ENCODE data around the gene TET3.

Gene TET3

DNA sequence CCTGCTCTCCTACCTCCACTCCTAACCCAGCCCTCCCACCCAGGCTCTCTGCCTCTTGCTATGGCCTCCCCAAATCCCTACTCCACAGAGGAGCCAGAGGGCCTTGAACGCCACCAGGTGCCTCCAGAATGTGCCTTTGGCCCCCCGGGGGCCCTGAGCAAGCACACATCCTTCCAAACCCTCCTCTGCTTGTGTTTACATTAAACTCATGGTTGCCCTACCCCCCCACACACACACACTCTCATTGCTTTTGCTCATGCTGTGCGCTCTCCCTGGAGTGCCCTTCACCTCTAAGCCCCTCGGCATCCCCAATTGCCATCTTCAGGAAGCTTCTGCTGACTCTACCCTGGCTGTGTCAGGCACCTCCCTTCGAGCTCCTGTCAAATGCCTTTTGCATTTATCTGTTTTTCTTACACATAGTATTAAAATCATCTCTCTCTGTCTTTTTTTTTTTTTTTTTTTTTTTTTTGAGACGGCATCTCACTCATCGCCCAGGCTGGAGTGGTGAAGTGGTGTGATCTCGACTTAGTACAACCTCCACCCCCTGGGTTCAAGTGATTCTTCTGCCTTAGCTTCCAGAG is 16.3 kb upstream of the TET3 start:
- Histone ChIP-seq H2BK15ac (replicated peaks; ENCODE audit: low read depth) (no peak overlapping the region), H2BK120ac (ENCODE audit: low read depth, low read length) (no peak overlapping the region), H3K4me3 (ENCODE audit: low read length) (no peak overlapping the region), H3K36me3 (ENCODE audit: control insufficient read depth, insufficient read depth, low read length) (no peaks in the 10 kb centered on the region), H3K79me2 (ENCODE audit: control insufficient read depth, insufficient read depth, low read length) (no peaks in the 10 kb centered on the region), H3K27ac (ENCODE audit: low read depth, low read length) (no peak overlapping the region), H3K9ac (ENCODE audit: low read length) (no peak overlapping the region), H3K4me1 (ENCODE audit: control insufficient read depth, low read depth, low read length) (no peaks in the 10 kb centered on the region), H2BK5ac (ENCODE audit: low read length) (no peak overlapping the region), H4K8ac (ENCODE audit: low read depth, low read length) (no peak overlapping the region), H3K79me1 (ENCODE audit: low read length) (no peaks in the 10 kb centered on the region), H4K5ac (ENCODE audit: low read length) (no peak overlapping the region), H3K4me2 (ENCODE audit: low read length) (no peak overlapping the region), H3K4ac (ENCODE audit: low read depth, low read length) (no peak overlapping the region), H2AK5ac (ENCODE audit: low read length) (no peak overlapping the region), H3K27me3 (ENCODE audit: insufficient read depth, low read length, poor library complexity) (no peaks in the 10 kb centered on the region), H3K18ac (ENCODE audit: low read length) (no peak overlapping the region), H3K56ac (ENCODE audit: low read length) (no peak overlapping the region), H3K23ac (ENCODE audit: low read length) (no peak overlapping the region)
- WGBS (ENCODE audit: extremely low coverage, insufficient coverage, low lambda C conversion rate) = no CpG with 5 or more reads among the region's 8 CpGs
- DNase-seq = no peak

DNA sequence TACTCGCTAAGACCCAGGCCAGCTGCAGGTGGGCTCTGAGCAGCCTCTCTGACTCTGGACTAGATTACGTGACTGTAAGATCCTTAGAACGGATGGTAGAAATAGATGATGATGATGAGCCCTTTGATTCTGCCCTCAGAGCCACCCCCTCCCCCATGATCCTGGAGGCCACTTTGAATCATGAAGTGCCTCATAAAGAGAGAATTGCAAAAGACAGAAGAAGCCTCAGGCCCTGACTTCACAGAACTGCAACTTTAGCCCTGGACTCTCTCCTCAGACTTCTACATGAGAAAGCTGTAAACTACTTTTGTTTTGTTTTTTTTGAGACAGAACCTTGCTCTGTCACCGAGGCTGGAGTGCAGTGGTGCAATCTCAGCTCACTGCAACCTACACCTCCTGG is 15.4 kb upstream of the TET3 start:
- no peak for DNase-seq
- Histone ChIP-seq H3K79me1 (ENCODE audit: low read length) (no peaks in the 10 kb centered on the region), H2AK5ac (ENCODE audit: low read length) (no peak overlapping the region), H3K9ac (ENCODE audit: low read length) (no peak overlapping the region), H3K4me2 (ENCODE audit: low read length) (no peak overlapping the region), H2BK5ac (ENCODE audit: low read length) (no peak overlapping the region), H3K56ac (ENCODE audit: low read length) (no peak overlapping the region), H3K4me1 (ENCODE audit: control insufficient read depth, low read depth, low read length) (no peaks in the 10 kb centered on the region), H2BK120ac (ENCODE audit: low read depth, low read length) (no peak overlapping the region), H3K27me3 (ENCODE audit: insufficient read depth, low read length, poor library complexity) (no peaks in the 10 kb centered on the region), H4K8ac (ENCODE audit: low read depth, low read length) (no peak overlapping the region), H3K79me2 (ENCODE audit: control insufficient read depth, insufficient read depth, low read length) (no peaks in the 10 kb centered on the region), H3K4me3 (ENCODE audit: low read length) (no peak overlapping the region), H3K27ac (ENCODE audit: low read depth, low read length) (no peak overlapping the region), H4K5ac (ENCODE audit: low read length) (no peak overlapping the region), H3K4ac (ENCODE audit: low read depth, low read length) (no peak overlapping the region), H3K23ac (ENCODE audit: low read length) (no peak overlapping the region), H3K36me3 (ENCODE audit: control insufficient read depth, insufficient read depth, low read length) (no peaks in the 10 kb centered on the region), H3K18ac (ENCODE audit: low read length) (no peak overlapping the region), H2BK15ac (replicated peaks; ENCODE audit: low read depth) (no peak overlapping the region)
- no CpG with 5 or more reads among the region's 4 CpGs for WGBS (ENCODE audit: extremely low coverage, insufficient coverage, low lambda C conversion rate)

DNA sequence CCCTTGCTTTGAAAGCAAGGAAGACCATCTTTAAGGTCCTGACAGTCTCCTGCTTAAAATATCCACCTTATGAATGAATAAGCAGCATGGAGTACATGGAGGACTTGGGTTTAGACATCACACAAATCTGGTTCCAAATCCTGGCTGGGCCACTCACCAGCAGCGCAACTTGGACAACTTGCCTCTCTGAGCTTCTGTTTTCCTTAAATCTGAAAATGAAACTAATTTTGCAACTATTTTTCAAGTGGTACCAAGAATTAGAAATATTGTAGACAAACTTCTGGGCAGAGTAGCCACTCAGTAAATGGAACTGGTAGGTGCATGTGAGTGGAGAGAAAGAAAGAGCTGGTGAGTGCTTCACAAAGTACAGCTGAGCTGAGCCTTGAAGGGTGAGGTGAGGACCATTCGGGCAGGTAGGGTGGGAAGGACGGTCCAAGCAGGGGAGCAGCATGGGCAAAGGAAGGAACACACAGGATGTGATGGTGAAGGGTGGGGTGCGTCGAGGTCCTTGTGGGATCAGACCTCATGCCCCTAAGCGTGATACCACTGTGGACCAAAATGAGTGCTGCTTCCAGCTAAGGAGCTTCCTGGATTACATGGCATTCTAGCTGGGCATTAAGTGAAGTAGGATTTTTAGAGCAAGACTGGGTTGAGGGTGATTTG is 14.4 kb upstream of the TET3 start:
- Histone ChIP-seq H3K4me3 (ENCODE audit: low read length) (no peak overlapping the region), H3K4ac (ENCODE audit: low read depth, low read length) (no peak overlapping the region), H3K4me2 (ENCODE audit: low read length) (no peak overlapping the region), H3K18ac (ENCODE audit: low read length) (no peak overlapping the region), H3K79me2 (ENCODE audit: control insufficient read depth, insufficient read depth, low read length) (no peaks in the 10 kb centered on the region), H3K56ac (ENCODE audit: low read length) (no peak overlapping the region), H3K36me3 (ENCODE audit: control insufficient read depth, insufficient read depth, low read length) (no peaks in the 10 kb centered on the region), H4K8ac (ENCODE audit: low read depth, low read length) (no peak overlapping the region), H3K9ac (ENCODE audit: low read length) (no peak overlapping the region), H2BK15ac (replicated peaks; ENCODE audit: low read depth) (no peak overlapping the region), H2BK120ac (ENCODE audit: low read depth, low read length) (no peak overlapping the region), H4K5ac (ENCODE audit: low read length) (no peak overlapping the region), H3K27me3 (ENCODE audit: insufficient read depth, low read length, poor library complexity) (no peaks in the 10 kb centered on the region), H3K23ac (ENCODE audit: low read length) (no peak overlapping the region), H3K79me1 (ENCODE audit: low read length) (no peaks in the 10 kb centered on the region), H3K4me1 (ENCODE audit: control insufficient read depth, low read depth, low read length) (no peaks in the 10 kb centered on the region), H2AK5ac (ENCODE audit: low read length) (no peak overlapping the region), H2BK5ac (ENCODE audit: low read length) (no peak overlapping the region), H3K27ac (ENCODE audit: low read depth, low read length) (no peak overlapping the region)
- no CpG with 5 or more reads among the region's 6 CpGs for WGBS (ENCODE audit: extremely low coverage, insufficient coverage, low lambda C conversion rate)
- no peak for DNase-seq

DNA sequence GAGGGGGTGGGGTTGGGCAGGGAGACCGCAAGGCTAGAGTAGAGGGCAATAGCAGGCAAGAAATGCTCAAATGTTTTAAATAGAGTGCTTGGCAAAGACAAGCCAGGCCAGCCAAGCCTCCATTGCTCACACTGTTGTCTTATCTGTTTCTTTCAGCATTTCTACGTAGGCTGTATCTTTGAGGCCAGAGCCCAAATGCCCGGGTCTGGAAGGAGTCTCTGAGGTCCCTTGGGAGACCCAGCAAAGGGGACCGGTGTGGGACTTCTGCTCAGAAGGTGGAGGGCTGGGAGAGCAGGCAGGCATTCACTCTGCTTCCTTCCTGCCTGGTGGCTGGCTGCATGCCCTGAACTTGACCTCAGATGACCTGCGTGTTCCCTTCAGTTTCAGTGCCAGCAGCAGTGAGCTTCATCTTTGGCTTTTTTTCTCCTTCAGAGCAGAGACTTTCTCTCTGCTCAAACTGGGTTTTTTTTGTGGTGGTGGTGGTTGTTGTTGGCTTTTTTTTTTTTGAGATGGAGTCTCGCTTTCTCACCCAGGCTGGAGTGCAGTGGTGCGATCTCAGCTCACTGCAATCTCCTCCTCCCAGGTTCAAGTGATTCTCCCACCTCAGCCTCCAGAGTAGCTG is 13.7 kb upstream of the TET3 start:
- peak; percentile 18 for DNase-seq
- H3K18ac ChIP-seq (ENCODE audit: low read length) = no peak overlapping the region
- no peak overlapping the region for H3K4ac ChIP-seq (ENCODE audit: low read depth, low read length)
- no peak overlapping the region for H4K5ac ChIP-seq (ENCODE audit: low read length)
- no peak overlapping the region for H2BK120ac ChIP-seq (ENCODE audit: low read depth, low read length)
- H3K23ac ChIP-seq (ENCODE audit: low read length) = no peak overlapping the region
- H3K4me1 ChIP-seq (ENCODE audit: control insufficient read depth, low read depth, low read length) = no peaks in the 10 kb centered on the region
- H3K4me3 ChIP-seq (ENCODE audit: low read length) = no peak overlapping the region
- no peaks in the 10 kb centered on the region for H3K79me1 ChIP-seq (ENCODE audit: low read length)
- no CpG with 5 or more reads among the region's 7 CpGs for WGBS (ENCODE audit: extremely low coverage, insufficient coverage, low lambda C conversion rate)
- no peaks in the 10 kb centered on the region for H3K27me3 ChIP-seq (ENCODE audit: insufficient read depth, low read length, poor library complexity)
- H3K79me2 ChIP-seq (ENCODE audit: control insufficient read depth, insufficient read depth, low read length) = no peaks in the 10 kb centered on the region
- no peak overlapping the region for H2BK15ac ChIP-seq (replicated peaks; ENCODE audit: low read depth)
- H3K56ac ChIP-seq (ENCODE audit: low read length) = no peak overlapping the region
- H3K9ac ChIP-seq (ENCODE audit: low read length) = no peak overlapping the region
- H2BK5ac ChIP-seq (ENCODE audit: low read length) = no peak overlapping the region
- no peak overlapping the region for H3K4me2 ChIP-seq (ENCODE audit: low read length)
- H3K27ac ChIP-seq (ENCODE audit: low read depth, low read length) = no peak overlapping the region
- no peaks in the 10 kb centered on the region for H3K36me3 ChIP-seq (ENCODE audit: control insufficient read depth, insufficient read depth, low read length)
- H2AK5ac ChIP-seq (ENCODE audit: low read length) = no peak overlapping the region
- H4K8ac ChIP-seq (ENCODE audit: low read depth, low read length) = no peak overlapping the region

DNA sequence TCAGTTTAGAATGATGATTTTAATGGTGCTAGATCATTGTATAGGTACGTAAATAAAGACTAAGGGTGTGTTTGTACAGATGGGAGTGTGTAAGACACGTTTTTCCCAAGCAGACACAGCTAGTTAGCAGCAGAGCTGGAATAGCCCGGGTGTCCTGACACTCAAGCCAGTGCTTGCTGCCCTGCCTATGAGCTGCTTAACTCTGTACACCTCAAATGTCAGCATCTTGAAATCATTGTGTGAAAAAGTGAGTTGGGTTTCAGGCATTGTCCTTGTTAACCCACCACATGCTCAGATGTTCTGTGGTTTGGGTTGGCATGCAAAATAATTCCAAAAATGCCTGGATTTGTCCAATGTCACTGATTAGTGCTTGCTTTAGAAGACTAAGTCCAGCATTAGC is 13.0 kb upstream of the TET3 start:
- no peak overlapping the region for H3K27ac ChIP-seq (ENCODE audit: low read depth, low read length)
- WGBS (ENCODE audit: extremely low coverage, insufficient coverage, low lambda C conversion rate) = no CpG with 5 or more reads among the region's 3 CpGs
- H3K18ac ChIP-seq (ENCODE audit: low read length) = no peak overlapping the region

More for the DNA sequence above, 13.0 kb upstream of the TET3 start:
- no peak overlapping the region for H3K4me3 ChIP-seq (ENCODE audit: low read length)
- H2AK5ac ChIP-seq (ENCODE audit: low read length) = no peak overlapping the region
- H3K4me1 ChIP-seq (ENCODE audit: control insufficient read depth, low read depth, low read length) = no peaks in the 10 kb centered on the region
- no peak overlapping the region for H3K4ac ChIP-seq (ENCODE audit: low read depth, low read length)
- no peaks in the 10 kb centered on the region for H3K27me3 ChIP-seq (ENCODE audit: insufficient read depth, low read length, poor library complexity)
- H2BK120ac ChIP-seq (ENCODE audit: low read depth, low read length) = no peak overlapping the region
- H3K79me1 ChIP-seq (ENCODE audit: low read length) = no peaks in the 10 kb centered on the region
- H4K8ac ChIP-seq (ENCODE audit: low read depth, low read length) = no peak overlapping the region
- H3K4me2 ChIP-seq (ENCODE audit: low read length) = no peak overlapping the region
- no peak overlapping the region for H3K23ac ChIP-seq (ENCODE audit: low read length)
- no peak overlapping the region for H2BK15ac ChIP-seq (replicated peaks; ENCODE audit: low read depth)
- no peak for DNase-seq
- no peak overlapping the region for H3K56ac ChIP-seq (ENCODE audit: low read length)
- H3K9ac ChIP-seq (ENCODE audit: low read length) = no peak overlapping the region
- no peak overlapping the region for H2BK5ac ChIP-seq (ENCODE audit: low read length)
- no peaks in the 10 kb centered on the region for H3K79me2 ChIP-seq (ENCODE audit: control insufficient read depth, insufficient read depth, low read length)
- H4K5ac ChIP-seq (ENCODE audit: low read length) = no peak overlapping the region
- H3K36me3 ChIP-seq (ENCODE audit: control insufficient read depth, insufficient read depth, low read length) = no peaks in the 10 kb centered on the region
